Suprapubic skin (tissue), 4 donors: ENCODE data around the gene EFNA2.

Experiments used
- POLR2A ChIP-seq, 2 donors: fragments of 450-650 bp; IDR thresholded peaks; one replicate each; pipeline ENCODE4 v1.6.1; 2017; ENCODE audit warnings: antibody characterized with exemption in 2 of 2, mild to moderate bottlenecking in 2 of 2, moderate library complexity in 2 of 2
- POLR2AphosphoS5 ChIP-seq, 3 donors: sonication (generic); formaldehyde crosslinking; IDR thresholded peaks; one replicate each; pipeline ENCODE4 v1.6.1; 2017; ENCODE audit warnings: antibody characterized with exemption in 3 of 3
- TF ChIP-seq, protein P1 (sequence below), 2 donors: fragments of 200-600 bp in 1 of 2; fragments of 450-650 bp in 1 of 2; sonication (generic) in 1 of 2; IDR thresholded peaks; one replicate each; pipeline ENCODE4 v1.5.1; 2016 to 2019; ENCODE audit warnings: antibody characterized with exemption in 2 of 2, mild to moderate bottlenecking in 1 of 2, moderate library complexity in 1 of 2

DNA sequence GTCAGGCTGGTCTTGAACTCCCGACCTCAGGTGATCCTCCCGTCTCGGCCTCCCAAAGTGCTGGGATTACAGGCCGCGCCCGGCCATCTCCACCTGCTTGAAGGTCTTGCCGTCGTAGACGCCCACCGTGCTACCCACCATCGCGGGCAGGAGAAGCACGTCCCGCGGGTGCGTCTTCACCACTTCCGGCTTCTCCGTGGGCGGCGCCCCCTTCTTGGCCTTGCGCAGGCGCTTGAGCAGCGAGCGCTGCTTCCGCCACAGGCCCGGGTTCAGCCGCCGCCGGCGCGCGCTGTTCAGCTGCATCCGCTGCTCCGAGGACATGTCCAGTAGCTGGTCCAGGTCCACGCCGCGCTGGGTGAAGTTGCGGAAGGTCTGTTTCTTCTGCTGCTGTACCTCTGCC is 21.6 kb downstream of the EFNA2 start:
- TF ChIP-seq POLR2A (IDR thresholded peaks at IDR 0.05), result no peak
- TF ChIP-seq, protein P1, sequence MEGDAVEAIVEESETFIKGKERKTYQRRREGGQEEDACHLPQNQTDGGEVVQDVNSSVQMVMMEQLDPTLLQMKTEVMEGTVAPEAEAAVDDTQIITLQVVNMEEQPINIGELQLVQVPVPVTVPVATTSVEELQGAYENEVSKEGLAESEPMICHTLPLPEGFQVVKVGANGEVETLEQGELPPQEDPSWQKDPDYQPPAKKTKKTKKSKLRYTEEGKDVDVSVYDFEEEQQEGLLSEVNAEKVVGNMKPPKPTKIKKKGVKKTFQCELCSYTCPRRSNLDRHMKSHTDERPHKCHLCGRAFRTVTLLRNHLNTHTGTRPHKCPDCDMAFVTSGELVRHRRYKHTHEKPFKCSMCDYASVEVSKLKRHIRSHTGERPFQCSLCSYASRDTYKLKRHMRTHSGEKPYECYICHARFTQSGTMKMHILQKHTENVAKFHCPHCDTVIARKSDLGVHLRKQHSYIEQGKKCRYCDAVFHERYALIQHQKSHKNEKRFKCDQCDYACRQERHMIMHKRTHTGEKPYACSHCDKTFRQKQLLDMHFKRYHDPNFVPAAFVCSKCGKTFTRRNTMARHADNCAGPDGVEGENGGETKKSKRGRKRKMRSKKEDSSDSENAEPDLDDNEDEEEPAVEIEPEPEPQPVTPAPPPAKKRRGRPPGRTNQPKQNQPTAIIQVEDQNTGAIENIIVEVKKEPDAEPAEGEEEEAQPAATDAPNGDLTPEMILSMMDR (IDR thresholded peaks at IDR 0.05), result no peak
- no peak for TF ChIP-seq POLR2AphosphoS5 (IDR thresholded peaks at IDR 0.05)
